WTC11 (cell line): ENCODE data around the gene KRT5. TPM values are rescaled to one million over a fixed set of nuclear protein-coding genes. Genes with fewer than 3 reads are reported as not detected.
A peak's percentile ranks its signal among the peaks of the same experiment; 100 is the strongest.

Experiments
- ATAC-seq: fragments of 200-7000 bp; cut with Tn5 transposase; 2 replicates; pipeline ENCODE4 v1.10.0; 2021; ENCODE audit warnings: mild to moderate bottlenecking, moderate library complexity
- CTCF ChIA-PET: fragments of 300-600 bp; sonication (Branson Sonifier 250); formaldehyde crosslinking; loops from one replicate; lab custom pipeline; 2021; ENCODE audit warnings: antibody characterized with exemption; lab: Charles Lee
- POLR2A ChIA-PET: fragments of 350-600 bp; sonication (Branson Sonifier 250); formaldehyde crosslinking; loops from one replicate; lab custom pipeline; 2021; ENCODE audit warnings: antibody characterized with exemption; lab: Charles Lee
- DNase-seq: peaks from one replicate; pipeline ENCODE4 v3.0.0; 2021; ENCODE audit warnings: low spot score
- H3K27ac Mint-ChIP-seq: 2 replicates; pipeline ENCODE4 v1.8.0; 2021; ENCODE audit warnings: mixed read lengths
- H3K27me3 Mint-ChIP-seq: 2 replicates; pipeline ENCODE4 v1.8.0; 2021; ENCODE audit warnings: low read depth, mild to moderate bottlenecking, moderate library complexity, mixed read lengths
- H3K36me3 Mint-ChIP-seq: 2 replicates; pipeline ENCODE4 v1.8.0; 2021; ENCODE audit warnings: mixed read lengths
- H3K4me1 Mint-ChIP-seq: 2 replicates; pipeline ENCODE4 v1.8.0; 2022; ENCODE audit warnings: mixed read lengths
- H3K4me3 Mint-ChIP-seq: 2 replicates; pipeline ENCODE4 v1.8.0; 2021; ENCODE audit warnings: mild to moderate bottlenecking, moderate library complexity, mixed read lengths
- H3K9me3 Mint-ChIP-seq: 2 replicates; pipeline ENCODE4 v1.8.0; 2021; ENCODE audit warnings: mixed read lengths
- CBFB ChIP-seq: sonication (generic); formaldehyde crosslinking; IDR thresholded peaks from 2 replicates; pipeline ENCODE4 v1.8.1; 2022; ENCODE audit warnings: mild to moderate bottlenecking, low read depth, missing genetic modification reagents
- EMX1 ChIP-seq: fragments of 250-450 bp; sonication (Bioruptor Pico); IDR thresholded peaks from 2 replicates; pipeline ENCODE4 v1.8.0; 2021; ENCODE audit warnings: mild to moderate bottlenecking
- MYBL2 ChIP-seq: sonication (generic); formaldehyde crosslinking; IDR thresholded peaks from 2 replicates; pipeline ENCODE4 v1.8.1; 2023; ENCODE audit warnings: mild to moderate bottlenecking, moderate library complexity, missing genetic modification reagents
- NFATC4 ChIP-seq: fragments of 250-450 bp; sonication (Bioruptor Pico); IDR thresholded peaks from 2 replicates; pipeline ENCODE4 v1.9.0; 2021; ENCODE audit warnings: mild to moderate bottlenecking
- NFE2L1 ChIP-seq: sonication (generic); formaldehyde crosslinking; IDR thresholded peaks from 2 replicates; pipeline ENCODE4 v1.8.1; 2023; ENCODE audit warnings: missing genetic modification reagents
- NR1H2 ChIP-seq: sonication (generic); formaldehyde crosslinking; IDR thresholded peaks from 2 replicates; pipeline ENCODE4 v1.9.0; 2021; ENCODE audit warnings: mild to moderate bottlenecking, moderate library complexity, missing genetic modification reagents
- NR3C1 ChIP-seq: sonication (generic); formaldehyde crosslinking; conservative IDR thresholded peaks from 2 replicates; pipeline ENCODE4 v1.8.1; 2023; ENCODE audit warnings: low read depth, mild to moderate bottlenecking, missing genetic modification reagents
- SMAD3 ChIP-seq: sonication (generic); formaldehyde crosslinking; IDR thresholded peaks from 2 replicates; pipeline ENCODE4 v1.8.0; 2022; ENCODE audit warnings: missing genetic modification reagents, mild to moderate bottlenecking, borderline replicate concordance
- ZNF219 ChIP-seq: sonication (generic); formaldehyde crosslinking; IDR thresholded peaks from 2 replicates; pipeline ENCODE4 v1.8.0; 2023; ENCODE audit warnings: missing genetic modification reagents, mild to moderate bottlenecking, borderline replicate concordance
- ZNF232 ChIP-seq: sonication (generic); formaldehyde crosslinking; IDR thresholded peaks from 2 replicates; pipeline ENCODE4 v1.8.0; 2022; ENCODE audit warnings: mild to moderate bottlenecking, missing genetic modification reagents
- ZNF416 ChIP-seq: fragments of 250-450 bp; sonication (Bioruptor Pico); IDR thresholded peaks from 2 replicates; pipeline ENCODE4 v1.9.0; 2021; ENCODE audit warnings: mild to moderate bottlenecking, inconsistent platforms
- total RNA-seq: library from RNA; stranded (reverse); gene quantifications from 3 replicates; pipeline ENCODE4 v1.2.3, GENCODE V29; 2021
- TF ChIP-seq, protein P1 (sequence below): sonication (generic); formaldehyde crosslinking; IDR thresholded peaks from 2 replicates; pipeline ENCODE4 v1.8.0; 2022; ENCODE audit warnings: mild to moderate bottlenecking, missing genetic modification reagents
- TF ChIP-seq, protein P2 (sequence below): sonication (generic); formaldehyde crosslinking; IDR thresholded peaks from 2 replicates; pipeline ENCODE4 v1.8.1; 2022; ENCODE audit warnings: mild to moderate bottlenecking, missing genetic modification reagents, moderate library complexity, borderline replicate concordance
- TF ChIP-seq, protein P3 (sequence below): sonication (generic); formaldehyde crosslinking; IDR thresholded peaks from 2 replicates; pipeline ENCODE4 v1.8.0; 2023; ENCODE audit warnings: mild to moderate bottlenecking, missing genetic modification reagents
- TF ChIP-seq, protein P4 (sequence below): fragments of 250-450 bp; sonication (Bioruptor Pico); IDR thresholded peaks from 2 replicates; pipeline ENCODE4 v2.1.2; 2022; ENCODE audit warnings: mild to moderate bottlenecking, moderate library complexity
- TF ChIP-seq, protein P5 (sequence below): sonication (generic); formaldehyde crosslinking; conservative IDR thresholded peaks from 2 replicates; pipeline ENCODE4 v1.8.1; 2023; ENCODE audit warnings: mild to moderate bottlenecking, low read depth, missing genetic modification reagents, moderate library complexity
- TF ChIP-seq, protein P6 (sequence below): sonication (generic); formaldehyde crosslinking; IDR thresholded peaks from 2 replicates; pipeline ENCODE4 v1.8.0; 2022; ENCODE audit warnings: mild to moderate bottlenecking, missing genetic modification reagents
- TF ChIP-seq, protein P7 (sequence below): sonication (generic); formaldehyde crosslinking; IDR thresholded peaks from 2 replicates; pipeline ENCODE4 v1.8.1; 2022; ENCODE audit warnings: low read depth, mild to moderate bottlenecking, moderate library complexity, missing genetic modification reagents, borderline replicate concordance

The KRT5 gene
- total RNA-seq, 1 experiment from 2014 or later: not detected

DNA sequence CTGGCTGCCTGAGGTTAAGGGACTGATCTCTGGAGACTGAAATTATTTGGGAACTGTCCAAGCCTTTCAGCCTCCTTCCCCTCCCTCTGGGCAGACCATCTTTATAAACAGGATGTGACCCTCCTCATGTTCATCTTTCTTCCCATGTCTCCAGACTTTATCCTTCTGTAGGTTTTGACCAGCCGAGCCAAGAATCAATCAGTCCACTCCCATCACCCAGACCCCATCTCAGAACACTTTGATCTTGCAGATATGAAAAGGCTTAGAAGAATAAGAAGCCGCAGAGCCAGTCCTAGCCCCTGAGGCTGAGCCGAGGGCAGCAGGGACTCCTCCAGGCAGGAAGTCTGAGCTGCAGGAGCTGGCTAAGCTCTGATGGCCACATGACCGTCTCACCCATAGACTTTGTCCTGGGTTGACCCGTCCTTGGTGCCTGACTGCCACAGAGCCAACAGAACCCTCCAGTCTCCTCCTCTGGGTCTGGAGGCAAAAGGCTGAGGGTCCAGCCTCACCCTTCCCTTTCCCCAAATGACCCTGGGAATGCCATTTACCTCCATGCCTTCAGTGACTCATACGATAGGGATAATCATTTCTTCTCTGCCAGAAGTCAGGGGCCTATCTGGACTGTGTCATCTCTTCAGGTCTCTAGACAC, 31.1 kb upstream of the KRT5 start:
- no peak overlapping the region for H3K4me3 Mint-ChIP-seq
- H3K9me3 Mint-ChIP-seq: no peaks in the 10 kb centered on the region
- peaks cover 2% of the 10 kb centered on the region; the same call in 1 of the 2 replicates for H3K27me3 Mint-ChIP-seq
- CTCF ChIA-PET: interaction anchor here (0.7 to 1.7 kb wide), 2 partner anchors 11 to 319 kb away, joined by 3 to 5 read pairs; no protein-coding TSS in a partner anchor
- no peak for DNase-seq
- no peaks in the 10 kb centered on the region for H3K4me1 Mint-ChIP-seq
- no peaks in the 10 kb centered on the region for H3K36me3 Mint-ChIP-seq
- POLR2A ChIA-PET: interaction anchor here (0.6 kb wide), 1 partner anchor 17 kb away, joined by 3 read pairs; no protein-coding TSS in a partner anchor
- no peak overlapping the region for H3K27ac Mint-ChIP-seq
- TF ChIP-seq ZNF219 (CRISPR knock-in tag): no peak
- TF ChIP-seq NR3C1: no peak
- TF ChIP-seq, protein P1, sequence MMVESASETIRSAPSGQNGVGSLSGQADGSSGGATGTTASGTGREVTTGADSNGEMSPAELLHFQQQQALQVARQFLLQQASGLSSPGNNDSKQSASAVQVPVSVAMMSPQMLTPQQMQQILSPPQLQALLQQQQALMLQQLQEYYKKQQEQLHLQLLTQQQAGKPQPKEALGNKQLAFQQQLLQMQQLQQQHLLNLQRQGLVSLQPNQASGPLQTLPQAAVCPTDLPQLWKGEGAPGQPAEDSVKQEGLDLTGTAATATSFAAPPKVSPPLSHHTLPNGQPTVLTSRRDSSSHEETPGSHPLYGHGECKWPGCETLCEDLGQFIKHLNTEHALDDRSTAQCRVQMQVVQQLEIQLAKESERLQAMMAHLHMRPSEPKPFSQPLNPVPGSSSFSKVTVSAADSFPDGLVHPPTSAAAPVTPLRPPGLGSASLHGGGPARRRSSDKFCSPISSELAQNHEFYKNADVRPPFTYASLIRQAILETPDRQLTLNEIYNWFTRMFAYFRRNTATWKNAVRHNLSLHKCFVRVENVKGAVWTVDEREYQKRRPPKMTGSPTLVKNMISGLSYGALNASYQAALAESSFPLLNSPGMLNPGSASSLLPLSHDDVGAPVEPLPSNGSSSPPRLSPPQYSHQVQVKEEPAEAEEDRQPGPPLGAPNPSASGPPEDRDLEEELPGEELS (CRISPR knock-in tag): no peak
- no peak for TF ChIP-seq NFATC4
- no peak for TF ChIP-seq NR1H2 (CRISPR knock-in tag)
- TF ChIP-seq, protein P2, sequence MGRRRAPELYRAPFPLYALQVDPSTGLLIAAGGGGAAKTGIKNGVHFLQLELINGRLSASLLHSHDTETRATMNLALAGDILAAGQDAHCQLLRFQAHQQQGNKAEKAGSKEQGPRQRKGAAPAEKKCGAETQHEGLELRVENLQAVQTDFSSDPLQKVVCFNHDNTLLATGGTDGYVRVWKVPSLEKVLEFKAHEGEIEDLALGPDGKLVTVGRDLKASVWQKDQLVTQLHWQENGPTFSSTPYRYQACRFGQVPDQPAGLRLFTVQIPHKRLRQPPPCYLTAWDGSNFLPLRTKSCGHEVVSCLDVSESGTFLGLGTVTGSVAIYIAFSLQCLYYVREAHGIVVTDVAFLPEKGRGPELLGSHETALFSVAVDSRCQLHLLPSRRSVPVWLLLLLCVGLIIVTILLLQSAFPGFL (CRISPR knock-in tag): no peak
- TF ChIP-seq, protein P3, sequence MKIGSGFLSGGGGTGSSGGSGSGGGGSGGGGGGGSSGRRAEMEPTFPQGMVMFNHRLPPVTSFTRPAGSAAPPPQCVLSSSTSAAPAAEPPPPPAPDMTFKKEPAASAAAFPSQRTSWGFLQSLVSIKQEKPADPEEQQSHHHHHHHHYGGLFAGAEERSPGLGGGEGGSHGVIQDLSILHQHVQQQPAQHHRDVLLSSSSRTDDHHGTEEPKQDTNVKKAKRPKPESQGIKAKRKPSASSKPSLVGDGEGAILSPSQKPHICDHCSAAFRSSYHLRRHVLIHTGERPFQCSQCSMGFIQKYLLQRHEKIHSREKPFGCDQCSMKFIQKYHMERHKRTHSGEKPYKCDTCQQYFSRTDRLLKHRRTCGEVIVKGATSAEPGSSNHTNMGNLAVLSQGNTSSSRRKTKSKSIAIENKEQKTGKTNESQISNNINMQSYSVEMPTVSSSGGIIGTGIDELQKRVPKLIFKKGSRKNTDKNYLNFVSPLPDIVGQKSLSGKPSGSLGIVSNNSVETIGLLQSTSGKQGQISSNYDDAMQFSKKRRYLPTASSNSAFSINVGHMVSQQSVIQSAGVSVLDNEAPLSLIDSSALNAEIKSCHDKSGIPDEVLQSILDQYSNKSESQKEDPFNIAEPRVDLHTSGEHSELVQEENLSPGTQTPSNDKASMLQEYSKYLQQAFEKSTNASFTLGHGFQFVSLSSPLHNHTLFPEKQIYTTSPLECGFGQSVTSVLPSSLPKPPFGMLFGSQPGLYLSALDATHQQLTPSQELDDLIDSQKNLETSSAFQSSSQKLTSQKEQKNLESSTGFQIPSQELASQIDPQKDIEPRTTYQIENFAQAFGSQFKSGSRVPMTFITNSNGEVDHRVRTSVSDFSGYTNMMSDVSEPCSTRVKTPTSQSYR (CRISPR knock-in tag): no peak
- TF ChIP-seq, all 79 proteins: peak for 0
- ATAC-seq: no peak

DNA sequence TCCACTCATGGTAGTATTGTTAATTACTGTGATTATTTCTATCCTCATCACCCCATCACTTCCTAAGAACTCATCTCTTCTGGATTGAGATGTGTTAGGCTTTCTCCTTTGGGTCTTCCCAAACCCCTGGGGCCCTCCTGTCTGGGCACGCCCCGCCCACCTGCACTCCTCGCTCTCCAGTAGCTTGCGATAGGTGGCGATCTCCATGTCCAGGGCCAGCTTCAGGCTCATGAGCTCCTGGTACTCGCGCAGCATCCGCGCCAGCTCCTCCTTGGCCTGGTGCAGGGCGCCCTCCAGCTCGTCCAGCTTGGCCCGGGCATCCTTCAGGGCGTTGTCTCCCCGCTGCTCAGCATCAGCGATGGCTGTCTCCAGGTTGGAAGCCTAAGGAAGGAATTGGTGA, 25.9 kb upstream of the KRT5 start:
- CTCF ChIA-PET: interaction anchor here (0.6 to 3.7 kb wide), 17 partner anchors 10 to 435 kb away, joined by 3 to 24 read pairs (median 5); partner anchors contain the start of gene KRT5
- peak; percentile 56 for ATAC-seq
- POLR2A ChIA-PET: no interaction called here
- H3K27me3 Mint-ChIP-seq: no peaks in the 10 kb centered on the region
- peak; percentile 37 for DNase-seq
- H3K36me3 Mint-ChIP-seq: no peaks in the 10 kb centered on the region
- no peak overlapping the region for H3K27ac Mint-ChIP-seq
- no peak overlapping the region for H3K4me3 Mint-ChIP-seq
- no peaks in the 10 kb centered on the region for H3K9me3 Mint-ChIP-seq
- H3K4me1 Mint-ChIP-seq: no peaks in the 10 kb centered on the region
- TF ChIP-seq NFE2L1 (CRISPR knock-in tag): no peak
- TF ChIP-seq, protein P4, sequence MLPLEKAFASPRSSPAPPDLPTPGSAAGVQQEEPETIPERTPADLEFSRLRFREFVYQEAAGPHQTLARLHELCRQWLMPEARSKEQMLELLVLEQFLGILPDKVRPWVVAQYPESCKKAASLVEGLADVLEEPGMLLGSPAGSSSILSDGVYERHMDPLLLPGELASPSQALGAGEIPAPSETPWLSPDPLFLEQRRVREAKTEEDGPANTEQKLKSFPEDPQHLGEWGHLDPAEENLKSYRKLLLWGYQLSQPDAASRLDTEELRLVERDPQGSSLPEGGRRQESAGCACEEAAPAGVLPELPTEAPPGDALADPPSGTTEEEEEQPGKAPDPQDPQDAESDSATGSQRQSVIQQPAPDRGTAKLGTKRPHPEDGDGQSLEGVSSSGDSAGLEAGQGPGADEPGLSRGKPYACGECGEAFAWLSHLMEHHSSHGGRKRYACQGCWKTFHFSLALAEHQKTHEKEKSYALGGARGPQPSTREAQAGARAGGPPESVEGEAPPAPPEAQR: no peak
- TF ChIP-seq, protein P5, sequence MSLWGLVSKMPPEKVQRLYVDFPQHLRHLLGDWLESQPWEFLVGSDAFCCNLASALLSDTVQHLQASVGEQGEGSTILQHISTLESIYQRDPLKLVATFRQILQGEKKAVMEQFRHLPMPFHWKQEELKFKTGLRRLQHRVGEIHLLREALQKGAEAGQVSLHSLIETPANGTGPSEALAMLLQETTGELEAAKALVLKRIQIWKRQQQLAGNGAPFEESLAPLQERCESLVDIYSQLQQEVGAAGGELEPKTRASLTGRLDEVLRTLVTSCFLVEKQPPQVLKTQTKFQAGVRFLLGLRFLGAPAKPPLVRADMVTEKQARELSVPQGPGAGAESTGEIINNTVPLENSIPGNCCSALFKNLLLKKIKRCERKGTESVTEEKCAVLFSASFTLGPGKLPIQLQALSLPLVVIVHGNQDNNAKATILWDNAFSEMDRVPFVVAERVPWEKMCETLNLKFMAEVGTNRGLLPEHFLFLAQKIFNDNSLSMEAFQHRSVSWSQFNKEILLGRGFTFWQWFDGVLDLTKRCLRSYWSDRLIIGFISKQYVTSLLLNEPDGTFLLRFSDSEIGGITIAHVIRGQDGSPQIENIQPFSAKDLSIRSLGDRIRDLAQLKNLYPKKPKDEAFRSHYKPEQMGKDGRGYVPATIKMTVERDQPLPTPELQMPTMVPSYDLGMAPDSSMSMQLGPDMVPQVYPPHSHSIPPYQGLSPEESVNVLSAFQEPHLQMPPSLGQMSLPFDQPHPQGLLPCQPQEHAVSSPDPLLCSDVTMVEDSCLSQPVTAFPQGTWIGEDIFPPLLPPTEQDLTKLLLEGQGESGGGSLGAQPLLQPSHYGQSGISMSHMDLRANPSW (CRISPR knock-in tag): no peak
- TF ChIP-seq, protein P6, sequence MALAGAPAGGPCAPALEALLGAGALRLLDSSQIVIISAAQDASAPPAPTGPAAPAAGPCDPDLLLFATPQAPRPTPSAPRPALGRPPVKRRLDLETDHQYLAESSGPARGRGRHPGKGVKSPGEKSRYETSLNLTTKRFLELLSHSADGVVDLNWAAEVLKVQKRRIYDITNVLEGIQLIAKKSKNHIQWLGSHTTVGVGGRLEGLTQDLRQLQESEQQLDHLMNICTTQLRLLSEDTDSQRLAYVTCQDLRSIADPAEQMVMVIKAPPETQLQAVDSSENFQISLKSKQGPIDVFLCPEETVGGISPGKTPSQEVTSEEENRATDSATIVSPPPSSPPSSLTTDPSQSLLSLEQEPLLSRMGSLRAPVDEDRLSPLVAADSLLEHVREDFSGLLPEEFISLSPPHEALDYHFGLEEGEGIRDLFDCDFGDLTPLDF: no peak
- TF ChIP-seq, protein P7, sequence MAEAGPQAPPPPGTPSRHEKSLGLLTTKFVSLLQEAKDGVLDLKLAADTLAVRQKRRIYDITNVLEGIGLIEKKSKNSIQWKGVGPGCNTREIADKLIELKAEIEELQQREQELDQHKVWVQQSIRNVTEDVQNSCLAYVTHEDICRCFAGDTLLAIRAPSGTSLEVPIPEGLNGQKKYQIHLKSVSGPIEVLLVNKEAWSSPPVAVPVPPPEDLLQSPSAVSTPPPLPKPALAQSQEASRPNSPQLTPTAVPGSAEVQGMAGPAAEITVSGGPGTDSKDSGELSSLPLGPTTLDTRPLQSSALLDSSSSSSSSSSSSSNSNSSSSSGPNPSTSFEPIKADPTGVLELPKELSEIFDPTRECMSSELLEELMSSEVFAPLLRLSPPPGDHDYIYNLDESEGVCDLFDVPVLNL (CRISPR knock-in tag): no peak
- TF ChIP-seq EMX1: no peak
- no peak for TF ChIP-seq MYBL2 (CRISPR knock-in tag)
- no peak for TF ChIP-seq CBFB (CRISPR knock-in tag)
- no peak for TF ChIP-seq ZNF416
- no peak for TF ChIP-seq ZNF232
- no peak for TF ChIP-seq SMAD3 (CRISPR knock-in tag)
